NOMO-1 treated with DMSO at 0.1 percent for 48 hours (cell line): ENCODE measurements around the gene RNGTT.
"Not testable (repeated sequence)": the region's sequence is repeated elsewhere in the genome, so short reads cannot be mapped to it uniquely, and the experiment has no call there.

ENCODE experiments used
- DNase-seq: peaks from one replicate; lab custom pipeline; 2025; ENCODE audit not compliant: unreplicated experiment; lab: John Stamatoyannopoulos, UW

RNGTT gene

GRCh38 chr6:88914895-88915598, 48.4 kb downstream of the RNGTT start:
- DNase-seq, result no peak

GRCh38 chr6:88914180-88914579, 49.2 kb downstream of the RNGTT start:
- no peak for DNase-seq

- DNase-seq, result no peak
Observed at GRCh38 chr6:88913471-88913870, 49.9 kb downstream of the RNGTT start.

GRCh38 chr6:88910922-88911778, 52.3 kb downstream of the RNGTT start:
- DNase-seq, result no peak

- no peak for DNase-seq
Observed at GRCh38 chr6:88908598-88909548, 54.5 kb downstream of the RNGTT start.

GRCh38 chr6:88907148-88907547, 56.3 kb downstream of the RNGTT start:
- DNase-seq, result not testable (repeated sequence)

GRCh38 chr6:88899569-88900316, 63.7 kb downstream of the RNGTT start:
- no peak for DNase-seq

GRCh38 chr6:88895911-88896310, 67.5 kb downstream of the RNGTT start:
- no peak for DNase-seq

- no peak for DNase-seq
Observed at GRCh38 chr6:88890860-88891845, 72.3 kb downstream of the RNGTT start.

- DNase-seq, result no peak
Observed at GRCh38 chr6:88890394-88890793, 73.0 kb downstream of the RNGTT start.

- DNase-seq, result no peak
Observed at GRCh38 chr6:88884361-88884760, 79.1 kb downstream of the RNGTT start.

- no peak for DNase-seq
Observed at GRCh38 chr6:88882536-88882935, 80.9 kb downstream of the RNGTT start.

GRCh38 chr6:88881451-88881850, 82.0 kb downstream of the RNGTT start:
- no peak for DNase-seq

- DNase-seq, result no peak
Observed at GRCh38 chr6:88880021-88880420, 83.4 kb downstream of the RNGTT start.

- no peak for DNase-seq
Observed at GRCh38 chr6:88877893-88878292, 85.5 kb downstream of the RNGTT start.

GRCh38 chr6:88872962-88873361, 90.5 kb downstream of the RNGTT start:
- no peak for DNase-seq

GRCh38 chr6:88871498-88871897, 91.9 kb downstream of the RNGTT start:
- no peak for DNase-seq

GRCh38 chr6:88870717-88871330, 92.6 kb downstream of the RNGTT start:
- DNase-seq, result peak; percentile 26
